Fibroblast of villous mesenchyme (primary cell): ENCODE data around the gene NR4A3. TPM values are rescaled to one million over a fixed set of nuclear protein-coding genes. Genes with fewer than 3 reads are reported as not detected.

Source experiments
- DNase-seq: peaks from one replicate; pipeline ENCODE4 v3.0.0-alpha.2; 2010; ENCODE audit warnings: low read depth
- H3K4me3 ChIP-seq: 2 replicates; pipeline ENCODE4 v1.5.1; 2011; ENCODE audit warnings: low read depth, mild to moderate bottlenecking, low read length
- CTCF ChIP-seq: IDR thresholded peaks from 2 replicates; pipeline ENCODE4 v1.5.1; 2012; ENCODE audit warnings: low read depth, mild to moderate bottlenecking, low read length; ENCODE audit not compliant: insufficient read depth
- total RNA-seq: library from RNA; depleted of rRNA; stranded (reverse); fragments of >200 nt; gene quantifications from 2 replicates; pipeline ENCODE4 v1.2.3, GENCODE V29; 2012

NR4A3 gene
- total RNA-seq, 1 donor = under 0.01 TPM

DNA sequence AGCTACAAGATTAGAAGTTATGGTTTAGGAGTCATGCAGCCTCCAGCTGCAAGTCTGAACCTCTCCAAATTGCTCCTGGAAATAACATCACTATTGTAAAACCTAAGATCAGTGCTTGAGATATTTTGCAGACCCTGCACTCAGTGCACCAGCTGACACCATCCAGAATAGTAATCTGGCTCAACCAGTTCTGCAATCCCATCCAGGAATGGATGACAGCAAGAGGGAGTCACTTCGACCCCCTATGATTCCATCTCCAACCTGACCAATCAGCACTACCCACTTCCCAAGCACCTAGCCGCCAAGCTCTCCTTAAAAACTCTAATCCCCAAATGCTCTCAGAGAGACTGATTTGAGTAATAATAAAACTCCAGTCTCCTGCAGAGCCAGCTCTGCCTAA lies 37.9 kb upstream of the NR4A3 start:
- H3K4me3 ChIP-seq = no peak overlapping the region
- TF ChIP-seq CTCF = no peak
- no peak for DNase-seq

GRCh38 chr9:99785010-99785590 lies 36.6 kb upstream of the NR4A3 start:
- H3K4me3 ChIP-seq = no peak overlapping the region
- no peak for TF ChIP-seq CTCF
- DNase-seq = no peak

DNA sequence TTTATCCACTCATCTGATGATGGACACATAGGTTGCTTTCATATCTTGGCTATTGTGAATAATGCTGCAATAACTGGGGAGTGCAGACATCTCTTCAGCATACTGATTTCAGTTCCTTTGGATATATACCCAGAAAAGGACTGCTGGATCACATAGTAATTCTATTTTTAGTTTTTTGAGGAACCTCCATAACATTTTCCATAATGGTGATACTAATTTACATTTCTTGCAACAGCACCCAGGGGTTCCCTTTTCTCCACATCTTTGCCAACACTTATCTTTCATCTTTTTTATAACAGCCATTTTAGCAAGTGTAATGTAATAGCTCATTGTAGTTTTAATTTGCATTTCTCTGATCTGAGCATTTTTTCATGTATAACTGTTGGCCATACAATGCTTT lies 34.1 kb upstream of the NR4A3 start:
- DNase-seq = no peak
- no peak for TF ChIP-seq CTCF

DNA sequence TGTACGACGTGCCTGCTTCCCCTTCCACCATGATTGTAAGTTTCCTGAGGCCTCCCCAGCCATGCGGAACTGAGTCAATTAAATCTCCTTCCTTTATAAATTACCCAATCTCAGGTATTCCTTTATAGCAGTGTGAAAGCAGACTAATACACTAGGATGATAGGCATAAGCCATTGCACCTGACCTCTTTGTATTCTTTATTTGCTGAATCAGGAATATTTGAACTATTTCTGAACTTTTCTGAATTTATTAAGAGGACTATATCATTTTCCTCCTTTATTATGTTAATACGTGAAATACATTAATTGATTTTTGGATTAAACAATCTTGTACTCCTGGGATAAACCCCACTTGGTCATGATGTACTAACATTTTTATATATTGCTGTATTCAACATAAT lies 28.2 kb upstream of the NR4A3 start:
- no peak overlapping the region for H3K4me3 ChIP-seq
- DNase-seq = no peak
- TF ChIP-seq CTCF = no peak

More for the DNA sequence above, 34.1 kb upstream of the NR4A3 start:
- no peak overlapping the region for H3K4me3 ChIP-seq

DNA sequence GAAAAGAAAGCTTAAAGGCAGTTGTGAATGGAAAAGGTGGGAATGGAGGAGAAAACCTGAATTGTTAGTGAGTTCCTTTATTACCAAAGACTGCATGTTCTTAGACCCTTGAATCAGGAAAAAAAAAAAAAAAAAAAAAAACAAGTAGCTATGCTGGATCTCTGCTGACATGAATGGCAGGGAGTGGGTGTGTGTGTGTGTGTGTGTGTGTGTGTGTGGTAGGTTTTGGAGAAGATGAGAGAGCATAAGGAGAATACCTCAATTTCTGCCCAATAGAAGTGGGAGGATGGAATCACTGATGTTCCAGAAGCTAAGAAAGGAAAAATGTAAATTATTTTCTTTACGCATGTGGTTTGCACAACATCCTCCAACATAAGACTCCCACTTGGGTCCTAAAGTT lies 25.5 kb upstream of the NR4A3 start:
- H3K4me3 ChIP-seq = no peak overlapping the region
- DNase-seq = no peak
- TF ChIP-seq CTCF = no peak

DNA sequence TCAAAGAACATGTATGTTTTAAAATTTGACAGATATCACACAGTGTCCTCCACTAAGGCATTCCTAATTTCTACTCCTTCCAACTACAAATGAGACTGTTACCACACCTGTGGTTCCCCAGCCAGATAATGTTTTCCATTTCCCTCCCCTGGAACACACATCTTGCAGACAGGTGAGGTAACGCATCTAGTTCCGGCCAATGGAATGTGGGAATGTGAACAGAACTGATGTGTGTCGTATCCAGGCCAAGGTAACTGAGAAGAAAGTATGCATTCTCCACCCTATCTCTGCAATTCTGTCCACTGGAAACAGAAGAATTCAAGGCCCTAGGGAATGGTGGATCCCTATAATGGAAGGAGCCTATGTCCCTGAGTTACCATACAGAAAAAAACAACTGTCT lies 19.9 kb upstream of the NR4A3 start:
- TF ChIP-seq CTCF = no peak
- no peak for DNase-seq
- H3K4me3 ChIP-seq = no peak overlapping the region

- TF ChIP-seq CTCF = no peak
These were observed 18.0 kb upstream of the NR4A3 start for GRCh38 chr9:99803694-99804093.

More at GRCh38 chr9:99803694-99804093, 18.0 kb upstream of the NR4A3 start:
- no peak overlapping the region for H3K4me3 ChIP-seq
- DNase-seq = no peak
